DMS79 treated with DMSO at 0.1 percent for 48 hours (cell line): ENCODE data around the gene ATAT1.

Source experiments
- DNase-seq: peaks from one replicate; lab custom pipeline; 2025; lab: John Stamatoyannopoulos, UW

The ATAT1 gene

GRCh38 chr6:30626484-30627366 lies at the start of gene ATAT1:
Gene ATAT1 (plus strand): TSS chr6:30626874.
- DNase-seq, result peak; percentile 78

- DNase-seq, result no peak
Observed at GRCh38 chr6:30578051-30578450, 48.6 kb upstream of the ATAT1 start.

- no peak for DNase-seq
Observed at GRCh38 chr6:30583921-30584320, 42.8 kb upstream of the ATAT1 start.

- DNase-seq, result no peak
Observed at GRCh38 chr6:30589754-30590358, 36.8 kb upstream of the ATAT1 start.

GRCh38 chr6:30590509-30590908 lies 36.2 kb upstream of the ATAT1 start:
- DNase-seq, result no peak

GRCh38 chr6:30591008-30591407 lies 35.7 kb upstream of the ATAT1 start:
- DNase-seq, result no peak

GRCh38 chr6:30592287-30592686 lies 34.4 kb upstream of the ATAT1 start:
- DNase-seq, result no peak

GRCh38 chr6:30597315-30598144 lies 29.1 kb upstream of the ATAT1 start:
- peak; percentile 9 for DNase-seq

GRCh38 chr6:30598912-30599624 lies 27.6 kb upstream of the ATAT1 start:
- no peak for DNase-seq

- no peak for DNase-seq
Observed at GRCh38 chr6:30599625-30600324, 26.9 kb upstream of the ATAT1 start.

GRCh38 chr6:30600451-30600961 lies 26.2 kb upstream of the ATAT1 start:
- no peak for DNase-seq

- no peak for DNase-seq
Observed at GRCh38 chr6:30601436-30601814, 25.2 kb upstream of the ATAT1 start.

- no peak for DNase-seq
Observed at GRCh38 chr6:30601815-30602641, 24.6 kb upstream of the ATAT1 start.

GRCh38 chr6:30603961-30604360 lies 22.7 kb upstream of the ATAT1 start:
- DNase-seq, result no peak

GRCh38 chr6:30610065-30610464 lies 16.6 kb upstream of the ATAT1 start:
- no peak for DNase-seq

- DNase-seq, result no peak
Observed at GRCh38 chr6:30611150-30611855, 15.4 kb upstream of the ATAT1 start.

GRCh38 chr6:30611856-30612194 lies 14.8 kb upstream of the ATAT1 start:
- DNase-seq, result no peak

- DNase-seq, result peak; percentile 47
Observed at GRCh38 chr6:30612213-30612612, 14.5 kb upstream of the ATAT1 start.

- DNase-seq, result peak; percentile 69
Observed at GRCh38 chr6:30612687-30613248, 13.9 kb upstream of the ATAT1 start.
